GM21619 (cell line): ENCODE results near the gene SLC7A4.
"Not testable (repeated sequence)": the region's sequence is repeated elsewhere in the genome, so short reads cannot be mapped to it uniquely, and the experiment has no call there.

Experiments
- ATAC-seq: cut with Tn5 transposase; IDR thresholded peaks from one replicate; pipeline ENCODE4 v1.9.1; 2021; ENCODE audit not compliant: unreplicated experiment

The SLC7A4 gene

DNA sequence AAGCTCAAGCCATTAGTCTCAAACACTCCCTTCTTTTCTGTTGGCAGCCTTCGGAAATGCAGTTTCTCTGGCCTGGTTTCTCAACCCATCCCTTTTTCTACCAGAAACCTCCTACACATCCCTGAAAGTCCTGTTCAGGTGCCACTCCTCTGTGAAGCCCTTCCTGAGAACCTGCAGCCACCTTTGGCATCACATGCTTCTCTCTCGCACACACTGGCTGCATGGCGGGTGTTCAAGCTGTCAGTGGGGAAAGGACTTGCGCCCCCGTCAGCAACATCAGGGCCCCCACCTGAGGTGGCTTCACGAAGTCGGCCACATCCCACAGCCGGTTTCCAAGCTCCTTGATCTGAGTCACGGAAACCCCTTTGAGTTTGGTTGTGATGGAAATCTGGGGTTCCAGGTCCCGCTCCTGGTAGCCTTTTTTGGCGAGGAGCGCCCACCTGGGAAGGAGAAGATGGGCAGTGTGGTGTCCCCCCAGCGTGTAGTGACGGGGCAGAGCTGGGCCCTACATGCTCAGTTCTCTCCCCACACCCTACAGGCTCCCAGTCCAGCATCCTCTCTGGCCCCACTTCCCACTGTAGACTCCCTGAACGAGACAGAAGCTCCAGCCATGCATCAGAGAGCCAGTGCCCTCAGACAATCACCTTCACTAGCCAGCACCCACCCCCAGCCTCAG, 11.6 kb upstream of the SLC7A4 start:
- no peak for ATAC-seq

DNA sequence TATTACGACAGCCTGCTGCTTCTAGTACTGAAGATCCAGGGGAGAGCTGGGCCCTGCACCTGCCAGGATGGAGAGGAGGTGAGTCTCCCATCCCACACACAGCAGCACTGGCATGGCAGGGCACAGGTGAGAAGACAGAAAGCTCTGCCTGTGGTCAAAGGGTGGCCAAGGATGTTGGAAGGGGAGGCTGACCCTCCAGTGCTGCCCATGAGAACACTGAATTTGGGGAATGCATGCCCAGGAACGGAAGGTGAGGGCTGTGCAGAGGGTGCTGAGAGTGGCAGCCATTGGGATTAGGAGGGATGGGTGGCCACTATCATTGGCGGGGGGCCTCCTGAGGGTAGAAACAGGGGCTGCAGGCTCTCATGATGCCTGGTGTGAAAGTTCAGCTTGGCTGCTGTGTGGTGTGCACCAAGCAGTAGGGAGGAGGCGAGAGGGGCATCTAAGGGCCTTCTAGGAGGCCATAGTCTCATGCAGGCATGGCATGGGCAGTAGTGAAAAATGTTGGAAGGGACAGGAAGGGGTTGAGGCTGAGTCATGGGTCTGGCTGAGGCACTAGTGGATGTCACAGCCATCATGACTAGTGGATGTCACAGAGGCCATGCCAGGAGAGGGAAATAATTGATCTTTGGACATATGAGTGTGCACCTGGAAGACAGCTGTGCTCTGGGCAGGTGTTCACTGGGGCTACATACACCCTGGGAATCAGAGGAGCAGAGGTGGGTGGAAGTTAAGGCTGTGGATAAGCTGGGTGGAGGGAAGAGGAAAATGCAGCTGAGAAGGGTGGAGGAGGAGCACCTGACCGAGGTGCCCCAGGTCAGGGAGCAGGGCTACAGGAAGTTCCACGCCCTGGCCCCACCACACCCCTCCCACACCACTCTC, 10.9 kb upstream of the SLC7A4 start:
- no peak for ATAC-seq

DNA sequence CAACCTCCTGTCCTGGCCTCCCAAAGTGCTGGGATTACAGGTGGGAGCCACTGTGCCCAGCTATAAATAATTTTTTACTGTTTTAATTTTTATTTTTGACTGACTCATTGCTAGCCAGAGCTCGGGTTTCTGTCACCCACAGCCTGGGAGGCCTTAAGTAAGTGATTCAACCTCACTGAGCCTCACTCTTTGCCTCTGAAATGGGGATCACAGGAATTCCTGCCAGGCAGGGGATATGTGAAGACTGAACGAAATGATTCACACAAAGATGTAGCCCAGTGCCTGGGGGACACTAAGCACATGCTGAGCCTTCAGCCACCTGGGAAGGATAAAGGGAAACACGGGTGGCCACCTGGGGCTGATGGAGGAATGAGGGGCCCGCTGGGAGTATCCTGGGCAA, 9.6 kb upstream of the SLC7A4 start:
- no peak for ATAC-seq

DNA sequence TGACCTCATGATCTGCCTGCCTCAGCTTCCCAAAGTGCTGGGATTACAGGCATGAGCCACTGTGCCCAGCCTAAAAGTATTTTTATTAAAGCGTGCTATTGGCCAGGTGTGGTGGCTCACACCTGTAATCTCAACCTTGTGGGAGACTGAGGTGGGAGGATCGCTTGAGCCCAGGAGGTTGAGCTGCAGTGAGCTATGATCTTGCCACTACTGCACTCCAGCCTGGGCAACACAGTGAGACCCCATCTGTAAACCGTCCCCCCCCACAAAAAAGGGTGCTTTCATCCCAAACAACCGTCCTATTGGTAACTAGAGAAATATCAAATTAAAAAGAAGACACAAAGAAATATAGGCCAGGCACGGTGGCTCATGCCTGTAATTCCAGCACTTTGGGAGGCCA, 6.8 kb upstream of the SLC7A4 start:
- ATAC-seq: not testable (repeated sequence)

DNA sequence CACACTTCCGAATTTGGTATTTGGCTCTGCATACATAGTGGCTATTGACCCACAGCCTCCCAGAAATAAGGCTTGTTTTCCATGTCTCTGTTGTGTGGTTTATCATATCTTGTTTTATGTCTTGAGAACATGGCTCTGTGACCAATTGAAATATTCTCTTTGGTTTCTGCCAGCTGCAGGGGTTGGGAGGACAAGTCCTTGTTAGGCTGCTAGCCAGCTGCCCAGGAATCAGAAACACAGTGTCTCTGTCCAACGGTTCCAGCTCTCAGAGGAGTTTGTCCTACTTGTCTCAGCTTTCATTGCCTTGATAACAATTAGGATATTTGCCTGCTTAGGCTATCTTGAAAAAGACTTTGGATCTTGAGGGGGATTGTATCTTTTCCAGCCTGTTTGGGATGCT, 6.0 kb upstream of the SLC7A4 start:
- ATAC-seq: no peak

DNA sequence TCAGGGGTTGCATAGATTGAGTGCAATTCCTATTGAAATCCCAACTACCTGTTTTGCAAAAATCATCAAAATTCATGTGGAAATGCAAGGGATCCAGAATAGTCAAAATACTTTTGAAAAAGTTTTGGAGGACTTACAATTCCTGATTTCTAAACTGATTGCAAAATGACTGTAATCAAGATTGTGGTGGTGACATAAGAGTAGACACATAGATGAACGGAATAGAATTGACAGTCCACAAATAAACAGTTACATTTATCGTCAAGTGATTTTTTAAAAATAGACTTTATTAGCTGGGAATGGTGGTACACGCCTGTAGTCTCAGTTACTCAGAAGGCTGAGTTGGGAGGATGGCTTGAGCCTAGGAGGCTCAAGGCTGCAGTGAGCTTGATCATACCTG, 2.6 kb upstream of the SLC7A4 start:
- ATAC-seq: no peak

DNA sequence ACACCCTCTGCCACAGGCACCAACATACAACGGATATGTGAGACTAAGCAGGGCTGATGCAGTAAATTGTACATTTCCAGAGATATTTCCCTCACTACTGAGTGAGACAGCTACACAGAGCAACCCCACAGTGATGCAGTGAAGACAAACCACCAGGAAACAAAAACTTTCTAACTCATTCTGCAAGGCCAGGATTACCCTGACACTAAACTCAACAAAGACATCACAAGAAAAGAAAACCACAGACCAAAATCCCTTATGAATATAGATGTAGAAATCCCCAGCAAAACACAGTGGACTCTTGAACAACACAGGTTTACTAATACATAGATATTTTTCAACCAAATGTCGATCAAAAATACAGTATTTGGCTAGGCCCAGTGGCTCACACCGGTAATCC, 1.5 kb upstream of the SLC7A4 start:
- ATAC-seq: no peak

DNA sequence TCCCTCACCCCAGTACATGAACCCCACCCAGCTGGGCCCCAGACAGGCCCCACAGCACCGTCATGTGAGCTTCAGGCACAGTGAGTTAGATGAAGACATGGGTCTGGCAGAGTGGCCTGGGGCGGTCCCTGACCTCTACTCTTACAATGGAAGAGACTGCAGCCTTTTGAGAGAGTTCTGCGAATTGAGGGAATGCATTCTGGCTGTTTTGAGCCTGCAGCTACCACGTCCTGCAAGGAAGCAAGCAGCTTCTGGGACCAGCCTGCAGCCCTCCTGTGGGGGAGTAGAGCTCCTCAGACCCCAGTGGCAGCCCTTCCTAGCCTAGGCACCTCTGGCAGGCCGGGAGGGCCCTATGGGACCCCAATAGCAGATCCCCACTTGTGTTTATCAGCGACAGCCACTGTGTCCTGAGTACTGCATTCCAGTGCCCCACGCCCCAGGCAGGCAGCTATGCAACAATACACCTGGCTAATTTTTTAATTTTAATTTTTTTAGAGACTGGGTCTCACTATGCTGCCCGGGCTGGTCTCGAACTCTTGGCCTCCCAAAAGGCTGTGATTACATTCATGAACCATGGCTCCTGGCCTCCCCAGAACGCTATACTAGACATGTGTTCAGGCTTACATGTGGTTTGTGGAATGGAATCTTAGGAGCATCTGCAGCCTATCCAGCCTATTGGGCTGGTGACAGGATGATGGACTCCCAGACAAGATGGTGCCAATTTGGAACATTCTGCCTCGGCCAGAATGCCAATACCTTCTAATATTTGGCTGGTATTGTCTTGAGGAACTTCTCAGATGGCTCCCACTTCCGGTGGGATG, 717 bp upstream of the SLC7A4 start:
- ATAC-seq: no peak

DNA sequence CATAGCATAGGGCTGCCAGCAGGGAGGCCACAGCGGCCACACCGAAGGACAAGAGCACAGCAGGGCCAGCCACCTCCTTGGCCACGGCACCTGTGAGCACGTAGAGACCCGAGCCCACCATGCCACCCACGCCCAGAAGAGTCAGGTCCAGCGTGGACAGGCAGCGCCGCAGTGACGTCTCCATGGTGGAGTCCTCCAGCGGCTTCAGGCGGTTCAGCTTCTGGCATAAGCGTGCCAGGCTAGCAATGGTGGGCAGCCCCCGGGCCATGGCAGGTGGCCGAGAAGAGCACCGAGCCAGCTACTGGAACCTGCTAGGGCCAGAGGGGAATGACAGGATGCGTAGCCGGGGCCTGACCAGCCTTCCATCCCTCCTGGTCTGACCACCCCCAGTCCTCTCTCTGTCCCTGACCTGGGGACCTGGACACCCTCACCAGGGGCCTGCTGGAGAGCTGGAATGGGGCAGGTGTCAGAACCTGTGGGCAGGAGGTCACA, 770 bp downstream of the SLC7A4 start:
- no peak for ATAC-seq

DNA sequence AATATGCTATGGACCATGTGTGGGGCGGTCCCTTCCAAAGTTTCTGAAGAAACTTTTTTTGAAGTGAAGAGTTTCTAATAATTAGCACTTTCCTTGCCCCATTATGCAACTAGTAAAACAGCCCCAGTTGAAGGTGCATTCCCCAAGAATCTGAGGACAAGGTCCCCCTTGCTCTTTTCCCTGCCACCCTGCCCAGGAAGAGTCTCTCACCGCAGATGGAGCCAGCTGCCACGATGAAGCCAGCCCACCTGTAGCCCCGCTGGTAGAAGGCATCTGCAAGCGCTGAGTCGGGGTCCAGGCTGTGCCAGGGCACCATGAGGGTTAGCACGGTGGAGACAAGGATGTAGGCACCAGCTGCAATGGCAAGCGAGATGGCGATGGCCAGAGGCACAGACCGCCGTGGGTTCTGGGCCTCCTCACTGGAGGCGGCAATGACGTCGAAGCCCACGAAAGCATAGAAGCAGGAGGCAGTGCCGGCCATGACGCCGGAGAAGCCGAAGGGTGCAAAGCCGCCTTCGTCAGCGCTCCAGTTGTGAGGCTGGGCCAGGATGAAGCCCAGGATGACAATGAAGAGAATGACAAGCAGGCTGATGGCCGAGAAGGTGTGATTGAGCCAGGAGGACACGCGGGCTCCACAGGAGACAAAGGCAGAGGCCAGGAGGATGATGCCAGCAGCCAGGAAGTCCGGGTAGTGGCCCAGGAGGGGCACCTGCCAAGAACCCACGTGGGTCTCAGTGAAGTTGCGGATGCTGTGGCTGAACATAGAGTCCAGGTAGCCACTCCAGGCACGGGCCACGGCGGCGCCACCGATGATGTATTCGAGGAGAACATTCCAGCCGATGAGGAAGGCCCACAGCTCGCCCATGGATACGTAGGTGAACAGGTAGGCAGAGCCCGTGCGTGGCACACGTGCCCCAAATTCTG, 1.5 kb downstream of the SLC7A4 start:
- ATAC-seq: no peak

DNA sequence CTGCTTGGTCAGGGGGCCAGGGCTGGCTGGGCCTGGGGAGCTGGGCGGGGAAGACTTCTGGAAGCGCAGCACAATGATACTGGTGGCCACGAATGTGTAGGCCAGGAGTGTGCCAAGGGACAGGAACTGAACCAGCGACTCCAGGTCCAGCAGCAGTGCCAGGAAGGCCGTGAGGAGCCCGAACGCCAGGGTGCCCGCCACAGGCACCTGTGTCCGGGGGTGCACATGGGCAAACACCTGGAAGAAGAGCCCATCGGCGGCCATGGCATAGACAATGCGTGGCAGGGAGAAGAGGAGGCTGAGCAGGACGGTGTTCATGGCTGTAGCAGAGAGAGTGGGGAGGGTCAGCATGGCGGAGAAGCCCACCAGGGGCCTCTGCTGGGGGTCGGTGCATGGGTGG, 2.3 kb downstream of the SLC7A4 start:
- no peak for ATAC-seq

DNA sequence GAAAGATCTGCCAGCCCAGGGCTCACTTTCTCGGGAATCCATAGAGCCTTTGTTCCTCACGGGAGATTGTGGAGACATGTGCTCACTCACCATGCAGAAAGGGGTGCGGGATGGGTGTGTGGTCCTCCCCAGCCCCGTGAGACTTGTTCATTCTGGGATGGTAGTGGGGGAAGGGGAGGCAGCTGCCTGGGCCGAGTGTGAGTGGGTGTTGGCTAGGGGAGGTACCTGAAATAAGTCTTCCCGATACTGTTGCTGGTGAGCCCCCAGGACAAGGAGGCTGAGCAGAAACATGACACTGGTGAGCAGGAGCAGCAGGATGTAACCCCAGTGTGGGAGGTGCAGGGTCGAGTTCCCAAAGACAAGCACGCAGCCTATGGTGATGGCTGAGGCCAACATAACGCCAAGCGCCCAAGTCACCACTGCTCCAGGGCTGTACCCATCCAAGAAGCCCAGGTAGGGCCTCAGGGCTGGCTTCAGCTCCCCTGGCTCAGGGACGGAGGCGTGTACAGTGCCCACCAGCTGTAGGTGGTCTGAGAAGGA, 2.8 kb downstream of the SLC7A4 start:
- ATAC-seq: no peak

DNA sequence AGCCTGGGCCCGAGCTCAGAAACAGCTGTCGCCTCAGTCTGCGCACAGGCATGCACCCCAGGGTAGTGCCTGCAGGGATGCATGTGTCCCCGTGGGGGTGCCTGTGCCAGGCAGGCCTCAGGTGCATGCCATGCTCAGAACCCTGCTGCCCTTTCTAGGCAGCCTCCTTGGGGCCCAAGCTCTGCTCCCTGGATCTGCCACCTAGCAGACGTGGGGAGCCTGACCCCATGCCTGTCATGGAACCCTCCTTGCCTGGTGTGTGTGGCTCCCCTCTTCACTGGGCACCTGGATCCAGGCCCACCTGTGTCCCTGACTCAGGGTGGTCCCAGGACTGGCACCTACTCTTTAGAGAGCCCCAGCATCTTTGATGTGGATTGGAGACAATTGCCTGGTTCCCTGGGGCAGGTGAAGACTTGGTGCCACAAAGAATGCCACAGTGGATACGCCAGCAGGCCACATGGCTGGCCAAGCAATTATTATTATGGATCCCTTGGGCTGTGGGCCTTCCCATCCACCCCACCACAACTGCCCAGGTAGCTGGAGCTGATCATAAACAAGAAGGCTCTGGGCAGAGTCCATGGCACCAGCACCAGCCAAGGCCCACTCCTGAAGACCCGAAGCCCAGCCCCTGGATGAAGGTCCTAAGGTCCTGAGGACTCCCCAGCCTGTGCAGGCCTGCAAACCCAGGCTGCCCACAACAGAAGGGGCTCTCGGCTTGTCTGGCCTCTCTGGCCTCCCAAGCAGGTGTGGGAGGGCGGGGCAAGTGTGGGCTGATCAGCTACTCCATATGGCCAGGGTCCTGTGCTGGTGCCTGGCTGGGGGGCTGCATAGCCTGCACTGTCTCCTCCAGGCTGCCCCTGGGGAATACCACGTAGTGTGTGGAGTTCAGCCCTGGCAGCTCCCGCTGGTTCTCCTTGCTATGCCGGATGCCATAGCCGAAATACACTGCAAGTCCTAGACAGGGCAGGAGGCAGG, 3.8 kb downstream of the SLC7A4 start:
- ATAC-seq: no peak

DNA sequence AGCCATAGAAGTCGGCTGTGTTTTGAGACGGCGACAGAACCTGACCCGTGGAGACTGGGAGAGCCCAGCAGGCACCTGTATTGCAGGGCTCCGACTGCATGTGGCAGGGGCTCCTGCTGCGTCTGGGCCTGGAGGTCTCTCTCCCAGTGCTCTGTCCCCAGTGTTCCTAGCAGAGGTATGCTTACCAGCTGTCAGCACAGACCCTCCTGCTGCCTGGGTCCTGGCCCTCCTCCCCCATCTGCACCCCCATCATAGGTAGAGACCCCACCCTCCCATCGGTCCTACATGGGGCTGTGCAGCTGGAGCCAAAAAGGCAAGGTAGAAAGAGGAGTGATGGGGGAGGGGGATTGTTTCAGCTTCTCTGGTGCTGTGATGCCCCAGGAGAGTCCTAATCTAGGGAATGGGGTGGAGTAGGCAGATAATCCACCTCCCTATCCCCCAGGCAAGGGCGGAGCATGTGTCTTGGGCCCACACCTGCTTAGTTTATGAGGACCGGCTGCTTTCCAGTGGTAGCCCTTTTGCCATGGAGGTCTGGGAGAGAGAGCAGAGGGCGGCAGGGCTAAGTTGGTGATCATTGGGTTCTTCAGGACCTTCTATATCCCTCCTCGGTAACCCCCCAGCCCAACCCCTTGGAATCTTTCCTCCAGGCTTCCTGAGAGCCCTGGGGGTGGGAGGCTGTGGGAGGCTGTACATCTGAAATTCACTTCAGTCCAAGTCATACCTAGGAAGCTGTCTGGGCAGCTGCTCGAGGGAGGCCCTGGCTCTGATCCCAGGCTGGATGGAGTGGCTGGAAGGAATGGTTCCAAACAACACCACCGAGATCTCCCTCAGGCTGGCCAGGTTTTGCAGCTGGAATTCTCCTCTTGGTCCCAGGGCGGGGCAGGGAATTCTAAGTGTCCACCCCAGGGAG, 5.3 kb downstream of the SLC7A4 start:
- no peak for ATAC-seq

DNA sequence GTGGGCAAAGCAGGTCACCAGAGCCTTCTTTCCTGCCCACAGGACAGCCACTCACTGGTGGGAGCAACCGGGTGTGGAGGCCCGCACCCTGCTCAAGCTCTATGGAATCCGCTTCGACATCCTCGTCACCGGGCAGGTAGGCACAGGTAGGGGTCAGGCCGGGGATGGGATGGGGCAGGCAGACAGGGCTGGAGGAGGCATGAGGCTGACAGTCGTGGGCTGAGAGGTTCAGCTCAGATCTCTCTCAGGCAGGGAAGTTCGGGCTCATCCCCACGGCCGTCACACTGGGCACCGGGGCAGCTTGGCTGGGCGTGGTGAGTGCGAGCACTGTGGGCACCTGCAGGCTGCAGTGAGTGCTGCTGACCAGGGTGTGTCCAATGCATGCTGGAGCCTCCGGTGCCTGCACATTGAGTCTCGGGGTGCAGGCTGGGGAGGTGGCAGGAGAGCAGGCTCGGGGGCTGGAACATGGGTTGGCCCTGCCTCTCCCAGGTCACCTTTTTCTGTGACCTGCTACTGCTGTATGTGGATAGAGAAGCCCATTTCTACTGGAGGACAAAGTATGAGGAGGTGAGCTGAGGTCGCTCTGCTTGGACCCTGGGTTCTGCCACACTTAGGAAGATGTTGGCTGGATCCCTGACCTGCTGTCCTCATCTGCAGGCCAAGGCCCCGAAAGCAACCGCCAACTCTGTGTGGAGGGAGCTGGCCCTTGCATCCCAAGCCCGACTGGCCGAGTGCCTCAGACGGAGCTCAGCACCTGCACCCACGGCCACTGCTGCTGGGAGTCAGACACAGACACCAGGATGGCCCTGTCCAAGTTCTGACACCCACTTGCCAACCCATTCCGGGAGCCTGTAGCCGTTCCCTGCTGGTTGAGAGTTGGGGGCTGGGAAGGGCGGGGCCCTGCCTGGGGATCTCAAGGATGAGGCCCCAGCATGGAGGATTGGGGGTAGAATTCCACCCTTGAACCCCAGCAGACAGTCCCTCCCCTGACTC, 6.3 kb downstream of the SLC7A4 start:
- no peak for ATAC-seq

DNA sequence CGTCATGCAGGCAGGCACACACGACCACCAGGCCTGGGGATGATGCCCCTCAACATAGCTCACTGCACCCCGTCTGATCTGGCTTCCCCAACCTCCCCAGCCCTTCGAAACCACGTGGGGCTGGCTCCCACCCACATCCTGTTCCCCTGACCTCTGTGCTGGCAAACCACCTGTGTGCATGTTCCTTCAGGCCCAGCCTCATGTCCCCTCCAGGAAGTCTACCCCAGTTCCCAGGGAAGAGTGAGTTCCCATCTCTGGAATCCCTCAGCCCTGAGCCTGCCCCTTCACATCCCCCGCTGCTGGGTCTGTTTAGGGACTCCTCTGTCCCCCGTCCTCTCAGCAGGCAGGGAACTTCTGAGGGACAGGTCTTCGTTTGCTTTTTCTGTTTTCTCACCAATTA, 7.1 kb downstream of the SLC7A4 start:
- no peak for ATAC-seq
